Neural cell (in vitro differentiated cells): ENCODE results near the gene SMNDC1. TPM values are rescaled to one million over a fixed set of nuclear protein-coding genes. Genes with fewer than 3 reads are reported as not detected.

Source experiments
- H2AFZ ChIP-seq: fragments of 200-600, 300-800 bp; sonication (generic), shearing (Covaris generic); 2 replicates; pipeline ENCODE4 v1.6.0; 2014; ENCODE audit warnings: low read depth, mild to moderate bottlenecking, antibody characterized with exemption, low read length, moderate library complexity
- H3F3A ChIP-seq: fragments of 200-600 bp; shearing (Covaris generic); 2 replicates; pipeline ENCODE4 v1.6.1; 2016; ENCODE audit warnings: mild to moderate bottlenecking, moderate library complexity, mixed read lengths, antibody characterized with exemption, low read length; ENCODE audit not compliant: insufficient read depth, poor library complexity, severe bottlenecking
- H3K27ac ChIP-seq: fragments of 200-600, 300-800 bp; sonication (generic), shearing (Covaris generic); 2 replicates; pipeline ENCODE4 v1.5.1; 2014; ENCODE audit warnings: mild to moderate bottlenecking, low read length, moderate library complexity
- H3K27me3 ChIP-seq: fragments of 300-800, 200-600 bp; sonication (generic), shearing (Covaris generic); 2 replicates; pipeline ENCODE4 v1.6.0; 2014; ENCODE audit warnings: mild to moderate bottlenecking, low read depth, low read length, moderate library complexity; ENCODE audit not compliant: insufficient read depth
- H3K36me3 ChIP-seq: fragments of 300-800, 200-600 bp; sonication (generic), shearing (Covaris generic); 2 replicates; pipeline ENCODE4 v1.5.1; 2014; ENCODE audit warnings: mild to moderate bottlenecking, antibody characterized with exemption, low read length, moderate library complexity; ENCODE audit not compliant: insufficient read depth
- H3K4me2 ChIP-seq: fragments of 300-800, 200-600 bp; sonication (generic), shearing (Covaris generic); 2 replicates; pipeline ENCODE4 v1.6.0; 2014; ENCODE audit warnings: mild to moderate bottlenecking, low read length
- H3K4me3 ChIP-seq: fragments of 300-800, 200-600 bp; sonication (generic), shearing (Covaris generic); 2 replicates; pipeline ENCODE4 v1.5.1; 2014; ENCODE audit warnings: mild to moderate bottlenecking, low read length, moderate library complexity
- H3K79me2 ChIP-seq: fragments of 200-600 bp; shearing (Covaris generic); replicated peaks from 2 replicates; pipeline ENCODE4 v1.6.0; 2014; ENCODE audit warnings: mild to moderate bottlenecking, low read length, moderate library complexity; ENCODE audit not compliant: insufficient read depth
- H3K9ac ChIP-seq: fragments of 300-800, 200-600 bp; sonication (generic), shearing (Covaris generic); 2 replicates; pipeline ENCODE4 v1.6.1; 2016; ENCODE audit warnings: mild to moderate bottlenecking, low read length, mixed read lengths
- H3K9me2 ChIP-seq: fragments of 200-600 bp; shearing (Covaris generic); 2 replicates; pipeline ENCODE4 v1.6.1; 2016; ENCODE audit warnings: mild to moderate bottlenecking, low read length, mixed read lengths; ENCODE audit not compliant: insufficient read depth
- H3K9me3 ChIP-seq: fragments of 200-600, 300-800 bp; sonication (generic), shearing (Covaris generic); 2 replicates; pipeline ENCODE4 v1.6.1; 2016; ENCODE audit warnings: mild to moderate bottlenecking, mixed run types, low read length, moderate library complexity, mixed read lengths
- H4K20me1 ChIP-seq: fragments of 200-600 bp; shearing (Covaris generic); 2 replicates; pipeline ENCODE4 v1.6.1; 2016; ENCODE audit warnings: mild to moderate bottlenecking, mixed run types; ENCODE audit not compliant: insufficient read depth
- EP300 ChIP-seq: fragments of 450-650 bp; conservative IDR thresholded peaks from 2 replicates; pipeline ENCODE4 v1.6.1; 2014; ENCODE audit warnings: antibody characterized with exemption, mild to moderate bottlenecking, moderate library complexity; ENCODE audit not compliant: poor library complexity, severe bottlenecking
- EZH2 ChIP-seq: fragments of 200-600, 300-800 bp; shearing (Covaris generic), sonication (generic); IDR thresholded peaks from 2 replicates; pipeline ENCODE4 v1.6.1; 2014; ENCODE audit warnings: antibody characterized with exemption, low read length, borderline replicate concordance, mild to moderate bottlenecking; ENCODE audit not compliant: insufficient read depth, poor library complexity, severe bottlenecking
- MXI1 ChIP-seq: fragments of 450-650 bp; conservative IDR thresholded peaks from 2 replicates; pipeline ENCODE4 v1.6.1; 2014; ENCODE audit warnings: antibody characterized with exemption, mild to moderate bottlenecking; ENCODE audit not compliant: poor library complexity, severe bottlenecking
- POLR2AphosphoS5 ChIP-seq: IDR thresholded peaks from 2 replicates; pipeline ENCODE4 v1.6.1; 2012
- RAD21 ChIP-seq: fragments of 450-650 bp; conservative IDR thresholded peaks from 2 replicates; pipeline ENCODE4 v1.6.1; 2014; ENCODE audit warnings: antibody characterized with exemption, mild to moderate bottlenecking, moderate library complexity
- SMC3 ChIP-seq: fragments of 450-650 bp; conservative IDR thresholded peaks from 2 replicates; pipeline ENCODE4 v1.6.1; 2014; ENCODE audit warnings: antibody characterized with exemption, mild to moderate bottlenecking, moderate library complexity; ENCODE audit not compliant: poor library complexity
- TAF1 ChIP-seq: IDR thresholded peaks from 2 replicates; pipeline ENCODE4 v1.6.1; 2012; ENCODE audit warnings: low read depth
- polyA plus RNA-seq: library from polyadenylated mRNA; depleted of rRNA; stranded (reverse); fragments of >200 nt; gene quantifications from 2 replicates; pipeline ENCODE4 v1.2.3, GENCODE V29; 2014
- TF ChIP-seq, protein P1 (sequence below): fragments of 450-650 bp; IDR thresholded peaks from 2 replicates; pipeline ENCODE4 v1.5.1; 2014; ENCODE audit warnings: antibody characterized with exemption, mild to moderate bottlenecking, moderate library complexity; ENCODE audit not compliant: poor library complexity, severe bottlenecking
- TF ChIP-seq, protein P2 (sequence below): IDR thresholded peaks from 2 replicates; pipeline ENCODE4 v1.6.1; 2012; ENCODE audit warnings: borderline replicate concordance

SMNDC1 gene
- polyA plus RNA-seq, 1 donor from 2014 or later: 25.9 TPM

DNA sequence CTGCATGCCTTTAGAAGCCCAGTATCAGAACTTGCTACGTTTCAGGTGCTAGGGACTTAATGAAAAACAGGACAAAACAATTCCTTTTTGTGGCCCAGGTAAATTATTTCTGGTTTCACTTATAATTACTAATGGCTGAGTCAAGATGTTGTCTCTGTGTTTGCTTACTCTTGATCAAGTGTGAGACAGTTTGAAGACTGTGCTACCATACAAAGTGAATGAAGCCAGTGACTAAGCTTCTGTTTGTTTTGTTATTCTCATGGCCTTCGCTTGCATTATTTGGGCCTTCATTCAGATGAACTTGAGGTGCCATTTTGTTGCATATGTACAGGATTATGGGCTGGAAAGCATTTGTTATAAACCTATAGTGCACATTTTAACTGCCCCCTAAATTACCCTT, 17.9 kb downstream of the SMNDC1 start:
- Histone ChIP-seq H3K4me3 (no peak overlapping the region), H3K4me2 (no peak overlapping the region), H3K9me2 (no peaks in the 10 kb centered on the region), H2AFZ (no peak overlapping the region), H3K27me3 (no peaks in the 10 kb centered on the region), H4K20me1 (no peaks in the 10 kb centered on the region), H3F3A (no peaks in the 10 kb centered on the region), H3K9me3 (no peaks in the 10 kb centered on the region), H3K36me3 (peaks cover 7% of the 10 kb centered on the region), H3K79me2 (peaks cover 3% of the 10 kb centered on the region), H3K27ac (no peak overlapping the region), H3K9ac (no peak overlapping the region)
- TF ChIP-seq SMC3 (no peak), EZH2 (no peak), TAF1 (no peak), EP300 (no peak), MXI1 (no peak)
- TF ChIP-seq, protein P1, sequence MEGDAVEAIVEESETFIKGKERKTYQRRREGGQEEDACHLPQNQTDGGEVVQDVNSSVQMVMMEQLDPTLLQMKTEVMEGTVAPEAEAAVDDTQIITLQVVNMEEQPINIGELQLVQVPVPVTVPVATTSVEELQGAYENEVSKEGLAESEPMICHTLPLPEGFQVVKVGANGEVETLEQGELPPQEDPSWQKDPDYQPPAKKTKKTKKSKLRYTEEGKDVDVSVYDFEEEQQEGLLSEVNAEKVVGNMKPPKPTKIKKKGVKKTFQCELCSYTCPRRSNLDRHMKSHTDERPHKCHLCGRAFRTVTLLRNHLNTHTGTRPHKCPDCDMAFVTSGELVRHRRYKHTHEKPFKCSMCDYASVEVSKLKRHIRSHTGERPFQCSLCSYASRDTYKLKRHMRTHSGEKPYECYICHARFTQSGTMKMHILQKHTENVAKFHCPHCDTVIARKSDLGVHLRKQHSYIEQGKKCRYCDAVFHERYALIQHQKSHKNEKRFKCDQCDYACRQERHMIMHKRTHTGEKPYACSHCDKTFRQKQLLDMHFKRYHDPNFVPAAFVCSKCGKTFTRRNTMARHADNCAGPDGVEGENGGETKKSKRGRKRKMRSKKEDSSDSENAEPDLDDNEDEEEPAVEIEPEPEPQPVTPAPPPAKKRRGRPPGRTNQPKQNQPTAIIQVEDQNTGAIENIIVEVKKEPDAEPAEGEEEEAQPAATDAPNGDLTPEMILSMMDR: no peak
- TF ChIP-seq, protein P2, sequence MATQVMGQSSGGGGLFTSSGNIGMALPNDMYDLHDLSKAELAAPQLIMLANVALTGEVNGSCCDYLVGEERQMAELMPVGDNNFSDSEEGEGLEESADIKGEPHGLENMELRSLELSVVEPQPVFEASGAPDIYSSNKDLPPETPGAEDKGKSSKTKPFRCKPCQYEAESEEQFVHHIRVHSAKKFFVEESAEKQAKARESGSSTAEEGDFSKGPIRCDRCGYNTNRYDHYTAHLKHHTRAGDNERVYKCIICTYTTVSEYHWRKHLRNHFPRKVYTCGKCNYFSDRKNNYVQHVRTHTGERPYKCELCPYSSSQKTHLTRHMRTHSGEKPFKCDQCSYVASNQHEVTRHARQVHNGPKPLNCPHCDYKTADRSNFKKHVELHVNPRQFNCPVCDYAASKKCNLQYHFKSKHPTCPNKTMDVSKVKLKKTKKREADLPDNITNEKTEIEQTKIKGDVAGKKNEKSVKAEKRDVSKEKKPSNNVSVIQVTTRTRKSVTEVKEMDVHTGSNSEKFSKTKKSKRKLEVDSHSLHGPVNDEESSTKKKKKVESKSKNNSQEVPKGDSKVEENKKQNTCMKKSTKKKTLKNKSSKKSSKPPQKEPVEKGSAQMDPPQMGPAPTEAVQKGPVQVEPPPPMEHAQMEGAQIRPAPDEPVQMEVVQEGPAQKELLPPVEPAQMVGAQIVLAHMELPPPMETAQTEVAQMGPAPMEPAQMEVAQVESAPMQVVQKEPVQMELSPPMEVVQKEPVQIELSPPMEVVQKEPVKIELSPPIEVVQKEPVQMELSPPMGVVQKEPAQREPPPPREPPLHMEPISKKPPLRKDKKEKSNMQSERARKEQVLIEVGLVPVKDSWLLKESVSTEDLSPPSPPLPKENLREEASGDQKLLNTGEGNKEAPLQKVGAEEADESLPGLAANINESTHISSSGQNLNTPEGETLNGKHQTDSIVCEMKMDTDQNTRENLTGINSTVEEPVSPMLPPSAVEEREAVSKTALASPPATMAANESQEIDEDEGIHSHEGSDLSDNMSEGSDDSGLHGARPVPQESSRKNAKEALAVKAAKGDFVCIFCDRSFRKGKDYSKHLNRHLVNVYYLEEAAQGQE: no peak

DNA sequence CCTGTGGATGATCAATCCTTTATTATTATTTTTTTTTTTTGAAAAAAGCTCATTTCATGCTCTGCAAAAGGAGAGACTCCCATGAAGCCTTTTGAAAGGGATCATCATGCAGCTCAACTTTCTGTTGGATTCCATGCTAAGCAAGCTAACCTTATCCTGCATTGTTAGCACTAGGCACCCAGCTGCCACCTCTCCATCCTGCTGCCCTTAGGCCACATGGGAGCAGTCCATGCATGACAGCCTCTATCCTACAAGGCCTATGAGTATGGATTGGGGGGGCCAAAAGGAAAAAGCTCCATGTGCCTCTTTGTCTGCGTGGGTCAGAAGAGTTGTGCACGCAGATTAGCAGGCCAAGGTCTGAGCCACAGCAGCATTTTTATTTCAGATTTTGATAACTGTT, 19.2 kb downstream of the SMNDC1 start:
- H3K36me3 ChIP-seq: peaks cover 7% of the 10 kb centered on the region
- H4K20me1 ChIP-seq: no peaks in the 10 kb centered on the region
- H3F3A ChIP-seq: no peaks in the 10 kb centered on the region
- TF ChIP-seq, protein P2: no peak
- TF ChIP-seq MXI1 (no peak), EP300 (no peak), RAD21 (no peak), EZH2 (no peak), POLR2AphosphoS5 (no peak), TAF1 (no peak), SMC3 (no peak)
- TF ChIP-seq, protein P1: no peak
- no peak overlapping the region for H3K27ac ChIP-seq
- no peak overlapping the region for H3K4me2 ChIP-seq
- H3K27me3 ChIP-seq: no peaks in the 10 kb centered on the region
- no peak overlapping the region for H3K4me3 ChIP-seq
- H3K79me2 ChIP-seq: peaks cover 3% of the 10 kb centered on the region
- no peak overlapping the region for H3K9ac ChIP-seq
- H2AFZ ChIP-seq: no peak overlapping the region
- no peaks in the 10 kb centered on the region for H3K9me2 ChIP-seq
- H3K9me3 ChIP-seq: no peaks in the 10 kb centered on the region
